Natural killer cell (primary cell): ENCODE results near the gene ZNF618. TPM values are rescaled to one million over a fixed set of nuclear protein-coding genes. Genes with fewer than 3 reads are reported as not detected.
A peak's percentile ranks its signal among the peaks of the same experiment; 100 is the strongest.

Experiments used
- ATAC-seq, 3 donors: fragments of 150-1000 bp in 2 of 3; fragments of 200-7000 bp in 1 of 3; cut with Tn5 transposase; 1 replicate in 1 of 3; 2 replicates in 2 of 3; pipeline ENCODE4 v1.10.0; 2021; ENCODE audit warnings: mild to moderate bottlenecking in 2 of 3, moderate library complexity in 2 of 3
- DNase-seq, 2 donors: peaks; one replicate each; pipeline versions ENCODE4 v3.0.0 to v3.0.0-alpha.2; 2013 to 2021; ENCODE audit warnings: mixed read lengths in 1 of 2
- H3K27ac ChIP-seq: one replicate; pipeline ENCODE4 v1.5.1; 2013; ENCODE audit warnings: mild to moderate bottlenecking, low read length
- H3K27me3 ChIP-seq: one replicate; pipeline ENCODE4 v1.6.1; 2013; ENCODE audit warnings: low read length; ENCODE audit not compliant: control insufficient read depth, insufficient read depth
- H3K36me3 ChIP-seq: one replicate; pipeline ENCODE4 v1.6.1; 2013; ENCODE audit warnings: low read length; ENCODE audit not compliant: control insufficient read depth, insufficient read depth
- H3K4me1 ChIP-seq: one replicate; pipeline ENCODE4 v1.6.1; 2013; ENCODE audit warnings: low read length; ENCODE audit not compliant: control insufficient read depth, insufficient read depth
- H3K4me3 ChIP-seq: one replicate; pipeline ENCODE4 v1.5.1; 2013; ENCODE audit warnings: low read length
- H3K9me3 ChIP-seq: one replicate; pipeline ENCODE4 v1.6.1; 2013; ENCODE audit warnings: low read length; ENCODE audit not compliant: control insufficient read depth, insufficient read depth
- H3K27ac Mint-ChIP-seq, 2 donors: one replicate each; pipeline ENCODE4 v1.8.0; 2022; ENCODE audit warnings: mild to moderate bottlenecking in 2 of 2, mixed read lengths in 2 of 2, moderate library complexity in 1 of 2
- H3K27me3 Mint-ChIP-seq, 2 donors: one replicate each; pipeline ENCODE4 v1.8.0; 2022; ENCODE audit warnings: low read depth in 2 of 2, mixed read lengths in 2 of 2
- H3K36me3 Mint-ChIP-seq: one replicate; pipeline ENCODE4 v1.8.0; 2022; ENCODE audit warnings: mixed read lengths
- H3K4me1 Mint-ChIP-seq, 2 donors: one replicate each; pipeline ENCODE4 v1.8.0; 2022; ENCODE audit warnings: mixed read lengths in 2 of 2
- H3K4me3 Mint-ChIP-seq: one replicate; pipeline ENCODE4 v1.8.0; 2022; ENCODE audit warnings: mild to moderate bottlenecking, moderate library complexity, mixed read lengths
- H3K9me3 Mint-ChIP-seq, 2 donors: one replicate each; pipeline ENCODE4 v1.8.0; 2022; ENCODE audit warnings: mixed read lengths in 2 of 2
- WGBS: methylation state at CpG from one replicate; pipeline ENCODE4 v1.1.7; 2013; ENCODE audit warnings: missing lambda C conversion rate; ENCODE audit not compliant: insufficient coverage; 5-methylcytosine and 5-hydroxymethylcytosine counted together
- intact Hi-C: fragments of 100-400 bp; cut with micrococcal nuclease; formaldehyde crosslinking; loops from one replicate; pipeline ENCODE4 v1.14.2; 2022
- total RNA-seq, 4 donors: library from RNA; stranded (reverse); fragments of 120-200 nt in 1 of 4; gene quantifications; one replicate each; pipeline versions ENCODE4 v1.2.3 to v1.2.4, GENCODE V29; 2013 to 2022
- TF ChIP-seq, protein P1 (sequence below): fragments of 200-600 bp; IDR thresholded peaks from one replicate; pipeline ENCODE4 v1.8.0; 2022; ENCODE audit warnings: antibody characterized with exemption

The ZNF618 gene
- total RNA-seq, 3 donors from 2014 or later (not counting 1 experiment from before 2014, with no cell fraction given) = 9.2 to 10.7 (median 10.0) TPM

DNA sequence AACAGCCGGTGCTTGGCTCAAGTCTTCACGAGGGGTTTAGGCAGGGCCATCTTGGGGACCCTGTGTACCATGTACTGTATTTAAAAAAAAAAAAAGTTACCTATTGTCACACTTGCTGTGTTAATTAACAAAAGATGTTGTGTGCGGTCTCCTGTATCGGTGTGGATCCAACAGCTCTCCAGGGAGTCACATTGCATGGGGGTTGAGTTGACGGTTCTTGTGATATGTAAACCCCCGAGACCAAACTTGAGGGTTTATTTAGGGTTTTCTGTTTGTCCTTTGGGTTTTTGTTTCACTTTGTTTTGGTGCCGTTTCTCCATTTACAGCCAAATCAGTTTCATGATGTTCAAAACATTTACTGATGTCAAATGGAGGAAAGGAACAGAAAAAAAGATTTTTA lies 179.8 kb downstream of the ZNF618 start:
- H3K9me3 ChIP-seq = no peaks in the 10 kb centered on the region
- Mint-ChIP-seq H3K4me1 (no peaks in the 10 kb centered on the region), H3K9me3 (no peaks in the 10 kb centered on the region), H3K27me3 (no peaks in the 10 kb centered on the region), H3K36me3 (no peaks in the 10 kb centered on the region), H3K4me3 (no peak overlapping the region), H3K27ac (no peak overlapping the region)
- H3K4me1 ChIP-seq = no peaks in the 10 kb centered on the region
- H3K27me3 ChIP-seq = no peaks in the 10 kb centered on the region
- H3K36me3 ChIP-seq = no peaks in the 10 kb centered on the region
- DNase-seq = no peak
- no peak overlapping the region for H3K4me3 ChIP-seq
- TF ChIP-seq, protein P1, sequence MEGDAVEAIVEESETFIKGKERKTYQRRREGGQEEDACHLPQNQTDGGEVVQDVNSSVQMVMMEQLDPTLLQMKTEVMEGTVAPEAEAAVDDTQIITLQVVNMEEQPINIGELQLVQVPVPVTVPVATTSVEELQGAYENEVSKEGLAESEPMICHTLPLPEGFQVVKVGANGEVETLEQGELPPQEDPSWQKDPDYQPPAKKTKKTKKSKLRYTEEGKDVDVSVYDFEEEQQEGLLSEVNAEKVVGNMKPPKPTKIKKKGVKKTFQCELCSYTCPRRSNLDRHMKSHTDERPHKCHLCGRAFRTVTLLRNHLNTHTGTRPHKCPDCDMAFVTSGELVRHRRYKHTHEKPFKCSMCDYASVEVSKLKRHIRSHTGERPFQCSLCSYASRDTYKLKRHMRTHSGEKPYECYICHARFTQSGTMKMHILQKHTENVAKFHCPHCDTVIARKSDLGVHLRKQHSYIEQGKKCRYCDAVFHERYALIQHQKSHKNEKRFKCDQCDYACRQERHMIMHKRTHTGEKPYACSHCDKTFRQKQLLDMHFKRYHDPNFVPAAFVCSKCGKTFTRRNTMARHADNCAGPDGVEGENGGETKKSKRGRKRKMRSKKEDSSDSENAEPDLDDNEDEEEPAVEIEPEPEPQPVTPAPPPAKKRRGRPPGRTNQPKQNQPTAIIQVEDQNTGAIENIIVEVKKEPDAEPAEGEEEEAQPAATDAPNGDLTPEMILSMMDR = no peak
- no peak for ATAC-seq
- 79% methylated on average over 5 of the region's 7 CpGs for WGBS
- no peak overlapping the region for H3K27ac ChIP-seq
- intact Hi-C loops = no loop called here

GRCh38 chr9:114056527-114056926 lies 180.4 kb downstream of the ZNF618 start:
- no peak overlapping the region for H3K4me3 Mint-ChIP-seq
- intact Hi-C loops = no loop called here
- H3K4me1 Mint-ChIP-seq = no peaks in the 10 kb centered on the region
- Histone ChIP-seq H3K4me3 (no peak overlapping the region), H3K9me3 (no peaks in the 10 kb centered on the region), H3K36me3 (no peaks in the 10 kb centered on the region), H3K27ac (no peak overlapping the region), H3K4me1 (no peaks in the 10 kb centered on the region), H3K27me3 (no peaks in the 10 kb centered on the region)
- no peaks in the 10 kb centered on the region for H3K9me3 Mint-ChIP-seq
- WGBS = 90% methylated on average over 5 of the region's 5 CpGs
- no peaks in the 10 kb centered on the region for H3K27me3 Mint-ChIP-seq
- ATAC-seq (peak in 1 of 3 donors; percentile 14), DNase-seq (no peak)
- H3K27ac Mint-ChIP-seq = no peak overlapping the region
- TF ChIP-seq, protein P1 = no peak
- no peaks in the 10 kb centered on the region for H3K36me3 Mint-ChIP-seq

GRCh38 chr9:114057161-114057885 lies 181.2 kb downstream of the ZNF618 start:
- H3K27me3 Mint-ChIP-seq = peaks cover 3 to 6% of the 10 kb centered on the region in 2 donors
- TF ChIP-seq, protein P1 = no peak
- peaks cover 0 to 5% of the 10 kb centered on the region in 2 donors for H3K4me1 Mint-ChIP-seq
- intact Hi-C loops = no loop called here
- Histone ChIP-seq H3K27me3 (no peaks in the 10 kb centered on the region), H3K4me3 (no peak overlapping the region), H3K27ac (no peak overlapping the region), H3K36me3 (no peaks in the 10 kb centered on the region), H3K9me3 (no peaks in the 10 kb centered on the region), H3K4me1 (no peaks in the 10 kb centered on the region)
- WGBS = 91% methylated on average over 7 of the region's 7 CpGs
- no peak overlapping the region for H3K4me3 Mint-ChIP-seq
- no peak for ATAC-seq
- no peaks in the 10 kb centered on the region for H3K36me3 Mint-ChIP-seq
- no peak for DNase-seq
- H3K27ac Mint-ChIP-seq = no peak overlapping the region
- H3K9me3 Mint-ChIP-seq = no peaks in the 10 kb centered on the region

DNA sequence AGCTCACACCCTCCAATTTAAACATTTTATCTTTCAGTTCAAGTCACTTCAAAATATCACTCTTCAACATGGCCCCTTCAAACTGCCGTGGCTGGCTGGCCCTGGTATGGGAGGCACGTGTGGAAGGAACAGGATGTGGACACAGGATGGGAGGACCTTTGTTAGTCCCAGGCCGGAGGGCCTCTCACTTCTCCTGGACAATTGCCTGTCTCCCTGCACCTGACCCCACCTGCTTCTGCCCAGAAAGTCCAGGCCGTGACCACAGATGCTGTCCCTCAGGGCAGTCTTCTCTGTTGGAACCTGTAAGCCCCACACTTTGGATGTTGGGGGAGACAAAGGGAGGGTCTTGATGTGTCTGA lies 182.6 kb downstream of the ZNF618 start:
- peaks cover 0 to 5% of the 10 kb centered on the region in 2 donors for H3K4me1 Mint-ChIP-seq
- H3K27ac Mint-ChIP-seq = no peak overlapping the region
- ATAC-seq = no peak
- no peaks in the 10 kb centered on the region for H3K9me3 ChIP-seq
- H3K27me3 Mint-ChIP-seq = peaks cover 13 to 20% of the 10 kb centered on the region in 2 donors
- no peak overlapping the region for H3K4me3 Mint-ChIP-seq
- intact Hi-C loops = no loop called here
- H3K4me1 ChIP-seq = no peaks in the 10 kb centered on the region
- H3K9me3 Mint-ChIP-seq = no peaks in the 10 kb centered on the region
- H3K27me3 ChIP-seq = no peaks in the 10 kb centered on the region
- no peak overlapping the region for H3K4me3 ChIP-seq
- 62% methylated on average over 3 of the region's 4 CpGs for WGBS
- H3K36me3 Mint-ChIP-seq = no peaks in the 10 kb centered on the region
- no peak overlapping the region for H3K27ac ChIP-seq
- H3K36me3 ChIP-seq = no peaks in the 10 kb centered on the region
- DNase-seq = no peak
- TF ChIP-seq, protein P1 = no peak
